Smooth muscle cell (in vitro differentiated cells): ENCODE measurements around the gene YOD1. TPM values are rescaled to one million over a fixed set of nuclear protein-coding genes. Genes with fewer than 3 reads are reported as not detected.

ENCODE experiments used
- DNase-seq: peaks from one replicate; lab custom pipeline; 2025; ENCODE audit not compliant: unreplicated experiment; lab: John Stamatoyannopoulos, UW
- H2AFZ ChIP-seq: fragments of 200-600 bp; sonication (generic); 2 replicates; pipeline ENCODE4 v1.6.0; 2016; ENCODE audit warnings: antibody characterized with exemption, low read depth, mild to moderate bottlenecking
- H3F3A ChIP-seq: fragments of 200-600 bp; sonication (generic); 2 replicates; pipeline ENCODE4 v1.6.0; 2017; ENCODE audit warnings: antibody characterized with exemption, low read depth
- H3K27ac ChIP-seq: fragments of 200-600 bp; sonication (generic); 2 replicates; pipeline ENCODE4 v1.5.1; 2016; ENCODE audit warnings: low read depth, mild to moderate bottlenecking
- H3K27me3 ChIP-seq: fragments of 200-600 bp; sonication (generic); 2 replicates; pipeline ENCODE4 v1.6.1; 2016; ENCODE audit warnings: low read depth, mild to moderate bottlenecking
- H3K36me3 ChIP-seq: fragments of 200-600 bp; sonication (generic); 2 replicates; pipeline ENCODE4 v1.5.1; 2016; ENCODE audit warnings: low read depth
- H3K4me1 ChIP-seq: fragments of 200-600 bp; sonication (generic); 2 replicates; pipeline ENCODE4 v1.5.1; 2016; ENCODE audit warnings: low read depth
- H3K4me2 ChIP-seq: fragments of 200-600 bp; sonication (generic); 2 replicates; pipeline ENCODE4 v1.6.0; 2016; ENCODE audit warnings: mild to moderate bottlenecking
- H3K4me3 ChIP-seq: fragments of 200-600 bp; sonication (generic); 2 replicates; pipeline ENCODE4 v1.5.1; 2016; ENCODE audit warnings: mild to moderate bottlenecking
- H3K79me2 ChIP-seq: fragments of 200-600 bp; sonication (generic); 2 replicates; pipeline ENCODE4 v1.6.0; 2016; ENCODE audit warnings: low read depth, mild to moderate bottlenecking
- H3K9ac ChIP-seq: fragments of 200-600 bp; sonication (generic); 2 replicates; pipeline ENCODE4 v1.6.0; 2016; ENCODE audit warnings: low read depth
- H3K9me3 ChIP-seq: fragments of 200-600 bp; sonication (generic); replicated peaks from 2 replicates; pipeline ENCODE4 v1.5.1; 2016; ENCODE audit warnings: low read depth
- H4K20me1 ChIP-seq: fragments of 200-600 bp; sonication (generic); 2 replicates; pipeline ENCODE4 v1.6.0; 2016; ENCODE audit warnings: low read depth
- WGBS: methylation state at CpG from one replicate; pipeline ENCODE4 v1.1.7; 2016; ENCODE audit warnings: low lambda C conversion rate; 5-methylcytosine and 5-hydroxymethylcytosine counted together
- polyA plus RNA-seq: library from polyadenylated mRNA; unstranded; fragments of >200 nt; fragmentation: Nextera tagmentation; extraction: Ambion mirVana; gene quantifications from 2 replicates; pipeline ENCODE4 v1.2.1, GENCODE V29; 2016
- total RNA-seq: library from RNA; depleted of rRNA; stranded (reverse); fragments of >200 nt; gene quantifications from 2 replicates; pipeline ENCODE4 v1.2.3, GENCODE V29; 2014
- TF ChIP-seq, protein P1 (sequence below): fragments of 200-600 bp; sonication (generic); IDR thresholded peaks from 2 replicates; pipeline ENCODE4 v1.5.1; 2017; ENCODE audit warnings: borderline replicate concordance, mild to moderate bottlenecking, antibody characterized with exemption; ENCODE audit not compliant: insufficient read depth, poor library complexity, severe bottlenecking

YOD1 gene
- total and polyA plus RNA-seq, 2 experiments from 2014 or later: 3.8 to 31.9 TPM

DNA sequence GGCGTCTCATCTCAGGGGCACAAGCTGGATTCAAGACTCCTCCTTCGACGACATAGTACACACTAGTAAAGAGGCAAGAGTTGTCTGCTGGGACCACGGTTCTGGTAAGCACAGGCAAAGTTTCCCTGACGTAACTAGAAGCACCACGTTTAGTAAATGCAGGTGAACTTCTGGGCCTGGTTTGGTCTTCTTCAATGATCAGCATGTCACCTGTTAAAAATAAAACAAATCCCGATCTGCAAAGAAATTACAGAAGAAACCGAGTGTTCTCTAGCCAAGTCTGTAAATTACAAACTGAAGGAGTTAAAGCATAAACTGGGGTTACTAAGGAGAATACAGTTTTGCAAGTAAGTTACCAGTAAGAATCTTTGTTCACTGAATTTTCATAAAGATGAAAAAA is 1.5 kb downstream of the YOD1 start:
- Histone ChIP-seq H3K9me3 (no peaks in the 10 kb centered on the region), H3K4me1 (peaks cover 42% of the 10 kb centered on the region), H4K20me1 (peaks cover 50% of the 10 kb centered on the region), H3K4me3 (peak overlapping the region; percentile 77), H3K79me2 (peaks cover 54% of the 10 kb centered on the region), H2AFZ (no peak overlapping the region), H3F3A (peaks cover 5% of the 10 kb centered on the region), H3K9ac (peak overlapping the region; percentile 96), H3K36me3 (no peaks in the 10 kb centered on the region), H3K4me2 (peak overlapping the region; percentile 91), H3K27ac (peak overlapping the region; percentile 97), H3K27me3 (no peaks in the 10 kb centered on the region)
- TF ChIP-seq, protein P1, sequence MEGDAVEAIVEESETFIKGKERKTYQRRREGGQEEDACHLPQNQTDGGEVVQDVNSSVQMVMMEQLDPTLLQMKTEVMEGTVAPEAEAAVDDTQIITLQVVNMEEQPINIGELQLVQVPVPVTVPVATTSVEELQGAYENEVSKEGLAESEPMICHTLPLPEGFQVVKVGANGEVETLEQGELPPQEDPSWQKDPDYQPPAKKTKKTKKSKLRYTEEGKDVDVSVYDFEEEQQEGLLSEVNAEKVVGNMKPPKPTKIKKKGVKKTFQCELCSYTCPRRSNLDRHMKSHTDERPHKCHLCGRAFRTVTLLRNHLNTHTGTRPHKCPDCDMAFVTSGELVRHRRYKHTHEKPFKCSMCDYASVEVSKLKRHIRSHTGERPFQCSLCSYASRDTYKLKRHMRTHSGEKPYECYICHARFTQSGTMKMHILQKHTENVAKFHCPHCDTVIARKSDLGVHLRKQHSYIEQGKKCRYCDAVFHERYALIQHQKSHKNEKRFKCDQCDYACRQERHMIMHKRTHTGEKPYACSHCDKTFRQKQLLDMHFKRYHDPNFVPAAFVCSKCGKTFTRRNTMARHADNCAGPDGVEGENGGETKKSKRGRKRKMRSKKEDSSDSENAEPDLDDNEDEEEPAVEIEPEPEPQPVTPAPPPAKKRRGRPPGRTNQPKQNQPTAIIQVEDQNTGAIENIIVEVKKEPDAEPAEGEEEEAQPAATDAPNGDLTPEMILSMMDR: no peak
- WGBS: 70% methylated on average over 8 of the region's 8 CpGs
- no peak for DNase-seq

DNA sequence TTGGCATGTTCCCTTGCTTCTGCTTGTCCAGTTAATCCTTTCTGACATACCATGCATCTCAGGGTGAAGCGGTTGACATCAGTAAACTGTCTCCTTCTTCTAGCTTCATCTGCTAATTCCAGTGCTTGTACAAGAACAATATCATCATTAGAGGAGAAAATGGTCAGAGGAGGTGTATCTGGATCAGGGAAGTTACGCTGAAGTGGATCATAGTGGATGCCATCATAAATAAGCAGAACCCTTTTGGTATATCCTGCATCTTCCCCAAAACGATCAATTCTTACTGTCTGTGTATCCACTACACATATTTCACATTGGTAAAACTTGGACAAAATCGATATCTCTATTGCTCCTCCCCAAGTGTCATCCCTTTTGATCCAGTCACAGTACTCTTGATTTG is 2.0 kb downstream of the YOD1 start:
- TF ChIP-seq, protein P1: no peak
- WGBS: 94% methylated on average over 4 of the region's 4 CpGs
- peak overlapping the region; percentile 91 for H3K4me2 ChIP-seq
- DNase-seq: no peak
- no peaks in the 10 kb centered on the region for H3K36me3 ChIP-seq
- H3K79me2 ChIP-seq: peaks cover 54% of the 10 kb centered on the region
- no peaks in the 10 kb centered on the region for H3K9me3 ChIP-seq
- peak overlapping the region; percentile 96 for H3K9ac ChIP-seq
- H3K4me1 ChIP-seq: peaks cover 42% of the 10 kb centered on the region
- peak overlapping the region; percentile 97 for H3K27ac ChIP-seq
- peaks cover 50% of the 10 kb centered on the region for H4K20me1 ChIP-seq
- H3F3A ChIP-seq: peaks cover 5% of the 10 kb centered on the region
- H3K4me3 ChIP-seq: peak overlapping the region; percentile 77
- H2AFZ ChIP-seq: no peak overlapping the region
- no peaks in the 10 kb centered on the region for H3K27me3 ChIP-seq

DNA sequence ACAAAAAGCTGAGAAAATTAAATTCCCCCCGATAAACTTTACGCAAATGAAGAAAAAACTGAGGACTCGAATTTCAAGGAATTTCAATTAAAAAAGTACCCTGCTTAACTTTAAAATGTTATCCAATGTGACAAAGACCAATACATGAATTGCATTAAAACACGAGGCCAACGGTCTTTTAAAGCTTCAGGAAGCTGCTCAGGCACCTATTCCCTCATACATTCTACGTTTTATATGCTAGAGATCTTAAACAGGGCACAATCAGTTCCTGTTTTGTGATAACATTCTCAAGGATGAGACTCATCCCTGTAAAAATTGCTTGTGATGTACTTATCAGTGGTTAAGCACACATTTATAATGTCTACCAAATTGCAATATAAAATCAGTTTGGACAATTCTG is 3.0 kb downstream of the YOD1 start:
- Histone ChIP-seq H3K4me1 (peaks cover 42% of the 10 kb centered on the region), H3K4me2 (peak overlapping the region; percentile 69)

DNA sequence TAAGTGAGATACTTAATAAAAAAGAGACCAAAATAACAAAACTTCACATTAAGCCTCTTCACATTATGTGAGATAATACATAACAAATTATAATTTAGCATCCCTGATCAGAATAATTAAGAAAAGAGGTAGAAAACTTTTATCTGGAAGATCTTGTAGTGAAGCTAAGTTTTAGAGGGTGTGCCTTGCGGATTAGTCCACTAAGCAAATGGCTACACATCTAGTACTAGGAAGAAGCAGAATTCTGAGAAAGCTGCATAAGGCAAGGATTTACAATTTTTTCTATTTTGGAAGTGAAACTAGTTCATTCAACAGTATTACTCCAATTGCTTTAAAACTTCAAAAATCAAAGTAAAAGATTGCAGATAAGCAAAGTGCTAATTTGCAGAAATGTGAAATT is 3.5 kb downstream of the YOD1 start:
- Histone ChIP-seq H4K20me1 (peaks cover 50% of the 10 kb centered on the region), H3K36me3 (no peaks in the 10 kb centered on the region), H3K4me2 (peak overlapping the region; percentile 69), H2AFZ (no peak overlapping the region), H3K9me3 (no peaks in the 10 kb centered on the region), H3K4me1 (peaks cover 42% of the 10 kb centered on the region), H3F3A (peaks cover 11% of the 10 kb centered on the region), H3K27me3 (no peaks in the 10 kb centered on the region), H3K9ac (peak overlapping the region; percentile 2), H3K4me3 (peak overlapping the region; percentile 8), H3K27ac (no peak overlapping the region), H3K79me2 (peaks cover 54% of the 10 kb centered on the region)
- DNase-seq: no peak
- 97% methylated on average over 1 of the region's 1 CpG for WGBS
- TF ChIP-seq, protein P1: no peak

More for the DNA sequence above, 3.0 kb downstream of the YOD1 start:
- H3K9me3 ChIP-seq: no peaks in the 10 kb centered on the region
- no peaks in the 10 kb centered on the region for H3K27me3 ChIP-seq
- H2AFZ ChIP-seq: no peak overlapping the region
- peaks cover 50% of the 10 kb centered on the region for H4K20me1 ChIP-seq
- 56% methylated on average over 6 of the region's 6 CpGs for WGBS
- no peak overlapping the region for H3K27ac ChIP-seq
- H3K9ac ChIP-seq: no peak overlapping the region
- no peak for DNase-seq
- no peaks in the 10 kb centered on the region for H3K36me3 ChIP-seq
- H3K4me3 ChIP-seq: peak overlapping the region; percentile 10
- H3K79me2 ChIP-seq: peaks cover 54% of the 10 kb centered on the region
- H3F3A ChIP-seq: peaks cover 10% of the 10 kb centered on the region
- TF ChIP-seq, protein P1: no peak
